CD14-positive monocyte (primary cell): ENCODE results near the gene CREB3L1. TPM values are rescaled to one million over a fixed set of nuclear protein-coding genes. Genes with fewer than 3 reads are reported as not detected.

Source experiments
- DNase-seq, 3 donors: peaks; one replicate each; pipeline ENCODE4 v3.0.0-alpha.2; 2011 to 2022
- H2AFZ ChIP-seq: 2 replicates; pipeline ENCODE4 v1.6.0; 2012; ENCODE audit warnings: mild to moderate bottlenecking, low read depth, low read length, inconsistent platforms; ENCODE audit not compliant: insufficient read depth, poor library complexity, severe bottlenecking
- H3K27ac ChIP-seq, 2 donors: 1 replicate in 1 of 2; 2 replicates in 1 of 2; pipeline ENCODE4 v1.5.1; 2012 to 2013; ENCODE audit warnings: low read length in 2 of 2, control low read depth in 1 of 2, inconsistent platforms in 1 of 2, low read depth in 1 of 2, mild to moderate bottlenecking in 1 of 2
- H3K27me3 ChIP-seq, 2 donors: one replicate each; pipeline versions ENCODE4 v1.6.0 to v1.6.1; 2011 to 2013; ENCODE audit warnings: low read length in 2 of 2; ENCODE audit not compliant: control insufficient read depth in 2 of 2, insufficient read depth in 2 of 2
- H3K36me3 ChIP-seq, 2 donors: replicated peaks in 1 of 2; 1 replicate in 1 of 2; 2 replicates in 1 of 2; pipeline versions ENCODE4 v1.5.1 to v1.6.1; 2012 to 2013; ENCODE audit warnings: low read length in 2 of 2, control low read depth in 1 of 2, inconsistent platforms in 1 of 2, mild to moderate bottlenecking in 1 of 2; ENCODE audit not compliant: insufficient read depth in 2 of 2, control insufficient read depth in 1 of 2
- H3K4me1 ChIP-seq, 2 donors: 1 replicate in 1 of 2; 2 replicates in 1 of 2; pipeline versions ENCODE4 v1.5.1 to v1.6.1; 2012 to 2013; ENCODE audit warnings: low read length in 2 of 2, control low read depth in 1 of 2, inconsistent platforms in 1 of 2, mild to moderate bottlenecking in 1 of 2, moderate library complexity in 1 of 2; ENCODE audit not compliant: insufficient read depth in 2 of 2, control insufficient read depth in 1 of 2
- H3K4me2 ChIP-seq: replicated peaks from 2 replicates; pipeline ENCODE3; 2012; ENCODE audit warnings: low read length, moderate library complexity, mild to moderate bottlenecking; ENCODE audit not compliant: poor library complexity, severe bottlenecking; ENCODE audit errors: extremely low read depth
- H3K4me3 ChIP-seq, 3 experiments: fragments of 200-600 bp in 1 of 3; sonication (generic) in 1 of 3; replicated peaks in 1 of 3; 1 replicate in 2 of 3; 2 replicates in 1 of 3; pipeline ENCODE4 v1.5.1; 2011 to 2013; ENCODE audit warnings: low read length in 3 of 3, mild to moderate bottlenecking in 3 of 3, control low read depth in 2 of 3, low read depth in 2 of 3, inconsistent platforms in 1 of 3, moderate library complexity in 1 of 3
- H3K79me2 ChIP-seq: 2 replicates; pipeline ENCODE4 v1.6.0; 2012; ENCODE audit warnings: mild to moderate bottlenecking, control low read depth, inconsistent platforms, low read length, moderate library complexity; ENCODE audit not compliant: insufficient read depth
- H3K9ac ChIP-seq: 2 replicates; pipeline ENCODE4 v1.6.0; 2017; ENCODE audit warnings: low read length, mild to moderate bottlenecking; ENCODE audit not compliant: insufficient read depth, poor library complexity, severe bottlenecking
- H3K9me3 ChIP-seq, 2 donors: replicated peaks in 1 of 2; 1 replicate in 1 of 2; 2 replicates in 1 of 2; pipeline versions ENCODE4 v1.5.1 to v1.6.1; 2012 to 2013; ENCODE audit warnings: low read length in 2 of 2, control low read depth in 1 of 2; ENCODE audit not compliant: control insufficient read depth in 1 of 2, insufficient read depth in 1 of 2
- H4K20me1 ChIP-seq: 2 replicates; pipeline ENCODE4 v1.6.0; 2012; ENCODE audit warnings: mild to moderate bottlenecking, low read length, control low read depth, moderate library complexity; ENCODE audit not compliant: insufficient read depth
- H3K27ac Mint-ChIP-seq, 7 donors: one replicate each; pipeline ENCODE4 v1.8.0; 2020; ENCODE audit warnings: mild to moderate bottlenecking in 7 of 7, mixed read lengths in 7 of 7, moderate library complexity in 6 of 7, inconsistent platforms in 2 of 7
- H3K27me3 Mint-ChIP-seq, 3 donors: one replicate each; pipeline ENCODE4 v1.8.0; 2021 to 2022; ENCODE audit warnings: low read depth in 3 of 3, mild to moderate bottlenecking in 3 of 3, mixed read lengths in 3 of 3, moderate library complexity in 3 of 3, inconsistent platforms in 1 of 3
- H3K36me3 Mint-ChIP-seq, 2 donors: one replicate each; pipeline ENCODE4 v1.8.0; 2020; ENCODE audit warnings: mixed read lengths in 2 of 2, inconsistent platforms in 1 of 2, mild to moderate bottlenecking in 1 of 2
- H3K4me1 Mint-ChIP-seq: one replicate; pipeline ENCODE4 v1.8.0; 2020; ENCODE audit warnings: mild to moderate bottlenecking, mixed read lengths
- H3K4me3 Mint-ChIP-seq, 2 donors: one replicate each; pipeline ENCODE4 v1.8.0; 2020; ENCODE audit warnings: mild to moderate bottlenecking in 2 of 2, mixed read lengths in 2 of 2, moderate library complexity in 1 of 2
- H3K9me3 Mint-ChIP-seq, 7 donors: one replicate each; pipeline ENCODE4 v1.8.0; 2020 to 2022; ENCODE audit warnings: mixed read lengths in 7 of 7, mild to moderate bottlenecking in 6 of 7, moderate library complexity in 6 of 7, inconsistent platforms in 2 of 7
- CTCF ChIP-seq: fragments of 200-600 bp; IDR thresholded peaks from one replicate; pipeline ENCODE4 v1.8.0; 2022; ENCODE audit warnings: antibody characterized with exemption, mild to moderate bottlenecking
- WGBS: methylation state at CpG from one replicate; pipeline ENCODE4 v1.1.5; 2013; ENCODE audit warnings: missing lambda C conversion rate; ENCODE audit not compliant: insufficient coverage; 5-methylcytosine and 5-hydroxymethylcytosine counted together
- intact Hi-C, 2 donors: fragments of 100-400 bp; cut with micrococcal nuclease; formaldehyde crosslinking; loops; one replicate each; pipeline versions ENCODE4 v1.15.0 to v1.15.1; 2023
- polyA plus RNA-seq, 3 donors: library from polyadenylated mRNA; depleted of rRNA in 1 of 3; unstranded in 2 of 3; stranded (reverse) in 1 of 3; fragments of 300-500 nt in 2 of 3; fragments of >200 nt in 1 of 3; fragmentation: Illumina TruSeq in 2 of 3; gene quantifications; 1 replicate in 2 of 3; 2 replicates in 1 of 3; pipeline ENCODE4 v1.2.3, GENCODE V29; 2012 to 2021

The CREB3L1 gene
- polyA plus RNA-seq, 3 donors: not detected

- H3K4me3 ChIP-seq: no peak overlapping the region
- H4K20me1 ChIP-seq: peaks cover 2% of the 10 kb centered on the region
- Mint-ChIP-seq H3K27ac (no peak overlapping the region), H3K9me3 (peaks cover 0 to 4% (median 2%) of the 10 kb centered on the region in 7 donors), H3K4me1 (peaks cover 55% of the 10 kb centered on the region), H3K36me3 (peaks cover 5 to 15% of the 10 kb centered on the region in 2 donors), H3K27me3 (peaks cover 35 to 45% (median 35%) of the 10 kb centered on the region in 3 donors), H3K4me3 (peak overlapping the region in 1 of 2 donors; percentile 66)
- H3K4me2 ChIP-seq: no peak overlapping the region
- intact Hi-C loops: no loop called here
- H3K27ac ChIP-seq: no peak overlapping the region
- no peak for DNase-seq
- no peak overlapping the region for H2AFZ ChIP-seq
- no peaks in the 10 kb centered on the region for H3K9me3 ChIP-seq
- peaks cover 6 to 24% of the 10 kb centered on the region in 2 donors for H3K27me3 ChIP-seq
- WGBS: 59% methylated on average over 7 of the region's 10 CpGs
- no peak overlapping the region for H3K9ac ChIP-seq
- TF ChIP-seq CTCF: no peak
- peaks cover 42 to 51% of the 10 kb centered on the region in 2 donors for H3K4me1 ChIP-seq
- H3K79me2 ChIP-seq: no peaks in the 10 kb centered on the region
- no peaks in the 10 kb centered on the region for H3K36me3 ChIP-seq
Measured at GRCh38 chr11:46326813-46327416, 49.5 kb downstream of the CREB3L1 start.

DNA sequence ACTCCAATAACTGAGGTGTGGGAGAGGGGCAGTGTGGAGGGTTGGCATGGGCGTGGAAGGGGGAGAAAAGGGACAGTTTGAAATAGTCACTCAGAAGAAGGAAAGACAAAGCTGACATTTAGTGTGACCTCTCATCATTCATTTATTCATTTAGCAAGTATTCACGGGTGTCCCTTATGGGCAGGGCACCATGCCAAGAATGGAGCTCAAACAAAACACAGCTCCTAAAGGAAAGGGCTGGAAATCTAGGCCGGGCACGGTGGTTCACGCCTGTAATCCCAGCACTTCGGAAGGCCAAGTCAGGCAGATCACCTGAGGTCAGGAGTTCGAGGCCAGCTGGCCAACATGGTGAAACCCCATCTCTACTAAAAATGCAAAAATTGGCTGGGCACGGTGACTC is 50.4 kb downstream of the CREB3L1 start:
- Histone ChIP-seq H3K79me2 (no peaks in the 10 kb centered on the region), H2AFZ (no peak overlapping the region), H3K27ac (no peak overlapping the region), H3K4me1 (peaks cover 40 to 50% of the 10 kb centered on the region in 2 donors), H3K4me3 (no peak overlapping the region), H3K9me3 (peaks cover 0 to 7% of the 10 kb centered on the region in 2 donors), H3K27me3 (peaks cover 14 to 31% of the 10 kb centered on the region in 2 donors), H3K36me3 (no peaks in the 10 kb centered on the region), H4K20me1 (peaks cover 9% of the 10 kb centered on the region), H3K4me2 (no peak overlapping the region), H3K9ac (no peak overlapping the region)
- peak overlapping the region in 1 of 7 donors; percentile 30 for H3K27ac Mint-ChIP-seq
- DNase-seq: no peak
- WGBS: 100% methylated on average over 1 of the region's 8 CpGs
- H3K4me1 Mint-ChIP-seq: peaks cover 48% of the 10 kb centered on the region
- peaks cover 41 to 54% (median 41%) of the 10 kb centered on the region in 3 donors for H3K27me3 Mint-ChIP-seq
- peaks cover 7 to 16% of the 10 kb centered on the region in 2 donors for H3K36me3 Mint-ChIP-seq
- H3K4me3 Mint-ChIP-seq: peak overlapping the region; percentile 37 to 49
- intact Hi-C loops: no loop called here
- peaks cover 0 to 9% (median 4%) of the 10 kb centered on the region in 7 donors for H3K9me3 Mint-ChIP-seq
- TF ChIP-seq CTCF: no peak
